GM21737 (cell line): ENCODE results near the gene ZNF587.
"Not testable (repeated sequence)": the region's sequence is repeated elsewhere in the genome, so short reads cannot be mapped to it uniquely, and the experiment has no call there.

Experiments used
- ATAC-seq: cut with Tn5 transposase; IDR thresholded peaks from one replicate; pipeline ENCODE4 v1.9.1; 2021; ENCODE audit warnings: mild to moderate bottlenecking, moderate library complexity; ENCODE audit not compliant: unreplicated experiment

Gene ZNF587

GRCh38 chr19:57821501-57821900 lies 28.2 kb upstream of the ZNF587 start:
- ATAC-seq = not testable (repeated sequence)

DNA sequence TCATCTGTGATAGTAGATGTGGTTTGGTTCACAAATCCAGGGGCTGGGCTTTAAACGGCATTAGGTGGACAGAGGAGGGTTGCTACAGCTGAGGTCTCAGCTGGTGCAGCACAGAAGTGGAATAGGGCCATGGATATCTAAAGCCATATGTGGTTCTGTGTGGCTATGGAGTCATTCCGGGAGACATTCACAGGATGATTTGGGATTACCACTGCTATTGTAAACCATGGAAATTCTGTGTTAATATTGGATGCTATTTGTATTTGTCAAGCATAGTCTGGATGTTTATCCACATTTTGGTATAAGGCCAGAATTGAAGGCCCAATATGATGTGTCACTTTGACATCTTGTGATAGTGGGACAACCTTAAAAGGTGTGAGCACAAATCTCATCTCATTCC lies 26.5 kb upstream of the ZNF587 start:
- ATAC-seq = not testable (repeated sequence)

DNA sequence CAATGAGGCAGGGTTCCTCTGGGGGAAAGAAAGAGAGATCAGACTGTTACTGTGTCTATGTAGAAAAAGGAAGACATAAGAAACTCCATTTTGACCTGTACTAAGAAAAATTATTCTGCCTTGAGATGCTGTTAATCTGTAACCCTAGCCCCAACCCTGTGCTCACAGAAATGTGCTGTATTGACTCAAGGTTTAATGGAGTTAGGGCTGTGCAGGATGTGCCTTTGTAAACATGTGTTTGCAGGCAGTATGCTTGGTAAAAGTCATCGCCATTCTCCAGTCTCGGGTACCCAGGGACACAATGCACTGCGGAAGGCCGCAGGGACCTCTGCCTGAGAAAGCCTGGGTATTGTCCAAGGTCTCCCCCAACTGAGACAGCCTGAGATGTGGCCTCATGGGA lies 26.1 kb upstream of the ZNF587 start:
- ATAC-seq = not testable (repeated sequence)

GRCh38 chr19:57825511-57825910 lies 24.1 kb upstream of the ZNF587 start:
- ATAC-seq = no peak

DNA sequence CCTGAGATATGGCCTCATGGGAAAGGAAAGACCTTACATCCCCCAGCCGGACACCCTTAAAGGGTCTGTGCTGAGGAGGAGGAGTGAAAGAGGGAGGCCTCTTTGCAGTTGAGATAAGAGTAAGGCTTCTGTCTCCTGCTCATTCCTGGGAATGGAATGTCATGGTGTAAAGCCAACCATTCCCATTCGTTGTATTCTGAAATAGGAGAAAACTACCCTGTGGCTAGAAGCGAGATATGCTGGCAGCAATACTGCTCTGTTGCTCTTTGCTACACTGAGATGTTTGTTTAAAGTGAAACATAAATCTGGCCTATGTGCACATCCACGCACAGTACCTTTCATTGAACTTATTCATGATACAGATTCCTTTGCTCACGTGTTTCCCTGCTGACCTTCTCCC lies 20.3 kb upstream of the ZNF587 start:
- no peak for ATAC-seq

DNA sequence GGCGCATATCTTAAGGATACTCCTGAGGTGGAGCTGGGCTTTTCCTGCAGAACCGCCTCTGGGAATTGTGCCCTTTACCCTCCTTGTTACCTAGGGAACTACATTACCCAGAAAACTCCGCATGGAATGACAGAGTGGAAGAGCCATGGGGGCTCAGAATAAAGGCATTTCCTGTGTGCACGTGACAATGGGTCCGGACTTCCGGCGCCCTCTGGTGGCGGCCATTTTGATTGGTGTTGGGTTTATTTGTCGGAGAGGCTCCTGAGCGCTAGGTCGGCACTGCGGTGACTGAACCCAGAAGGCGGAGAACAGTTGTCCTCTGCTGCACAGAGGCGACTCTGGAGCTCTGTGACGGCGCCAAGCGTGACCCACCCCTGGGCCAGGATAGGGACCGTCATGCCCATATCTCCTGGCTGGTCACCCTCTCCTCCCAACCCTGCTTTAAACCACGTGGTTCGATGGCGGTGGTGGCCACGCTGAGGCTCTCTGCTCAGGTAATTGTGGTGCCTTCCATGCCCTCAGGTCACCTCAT lies 19.5 kb upstream of the ZNF587 start, which contains the start of gene ZNF587B:
Gene ZNF587B, plus strand, starts transcription at position 229 of the 532 bp plus-strand sequence. Its CDS starts 230 bp downstream, at position 459.
- no peak for ATAC-seq

GRCh38 chr19:57836991-57837390 lies 12.7 kb upstream of the ZNF587 start:
- not testable (repeated sequence) for ATAC-seq

- ATAC-seq = not testable (repeated sequence)
Observed at GRCh38 chr19:57838622-57839191, 11.0 kb upstream of the ZNF587 start.

GRCh38 chr19:57841122-57841763 lies 8.4 kb upstream of the ZNF587 start:
- no peak for ATAC-seq

GRCh38 chr19:57847164-57847563 lies 2.5 kb upstream of the ZNF587 start:
- ATAC-seq = not testable (repeated sequence)

DNA sequence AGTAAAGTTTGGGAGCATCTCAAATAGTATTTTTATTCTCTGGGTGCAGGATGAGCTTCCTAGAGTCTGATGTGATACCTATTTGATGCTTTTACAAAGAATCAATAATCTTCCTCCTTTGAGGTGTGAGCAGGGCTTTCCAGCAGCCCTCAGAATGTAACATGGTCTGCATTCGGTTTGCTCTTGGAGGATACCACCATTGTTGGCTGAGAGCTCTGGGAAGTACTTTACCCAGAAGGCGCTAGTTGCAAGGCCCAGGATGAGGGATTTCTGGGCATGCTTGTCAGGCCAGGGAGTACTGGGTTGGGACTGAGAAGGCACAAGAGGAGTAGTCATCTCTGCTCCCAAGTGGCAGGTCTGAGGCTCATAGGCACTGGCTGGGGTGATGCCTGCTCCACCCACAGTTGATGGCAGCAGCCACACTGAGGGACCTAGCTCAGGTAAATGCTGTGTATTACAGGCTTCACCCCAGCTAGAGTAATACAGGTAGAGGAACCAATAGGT lies 445 bp upstream of the ZNF587 start:
- ATAC-seq = peak; percentile 17

- ATAC-seq = no peak
Observed at GRCh38 chr19:57850553-57851017, 926 bp downstream of the ZNF587 start.

DNA sequence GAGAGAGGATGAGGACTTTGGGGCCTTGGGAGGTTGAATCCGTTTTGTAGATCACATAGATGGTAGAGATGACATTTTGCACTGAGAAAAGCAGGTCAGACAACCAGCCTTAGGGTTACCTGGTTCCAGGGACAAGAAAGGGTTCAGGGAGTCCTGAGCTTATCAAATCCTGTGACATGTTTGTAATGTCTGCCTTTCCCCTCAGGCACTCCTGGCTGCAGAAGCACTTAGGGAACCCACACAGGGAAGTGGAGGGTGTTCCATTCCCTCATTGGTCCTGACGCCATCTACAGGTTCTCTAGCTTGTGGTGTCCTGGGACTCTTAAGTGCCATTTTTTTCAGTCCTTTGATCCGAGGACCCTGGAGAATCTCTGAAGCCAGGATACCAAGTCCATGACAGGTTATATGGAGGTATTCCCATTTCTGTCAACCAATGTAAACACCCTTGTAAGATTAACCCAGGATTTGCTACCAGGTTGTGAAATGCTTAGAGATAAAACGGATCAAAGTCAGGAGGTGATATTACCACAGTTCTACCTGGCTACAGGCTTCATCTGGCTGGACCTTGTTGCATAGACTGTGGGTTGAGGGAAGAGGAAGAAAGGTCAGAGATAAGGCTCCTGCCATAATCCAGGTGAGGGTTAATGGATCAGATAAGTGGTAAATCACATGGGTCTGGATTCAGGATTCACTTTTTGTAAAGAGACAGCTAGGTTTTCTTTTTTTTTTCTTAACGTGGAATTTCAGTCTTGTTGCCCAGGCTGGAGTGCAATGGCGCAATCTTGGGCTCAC lies 2.3 kb downstream of the ZNF587 start:
- not testable (repeated sequence) for ATAC-seq

- not testable (repeated sequence) for ATAC-seq
Observed at GRCh38 chr19:57854117-57854516, 4.5 kb downstream of the ZNF587 start.

- ATAC-seq = not testable (repeated sequence)
Observed at GRCh38 chr19:57862351-57862750, 12.7 kb downstream of the ZNF587 start.

DNA sequence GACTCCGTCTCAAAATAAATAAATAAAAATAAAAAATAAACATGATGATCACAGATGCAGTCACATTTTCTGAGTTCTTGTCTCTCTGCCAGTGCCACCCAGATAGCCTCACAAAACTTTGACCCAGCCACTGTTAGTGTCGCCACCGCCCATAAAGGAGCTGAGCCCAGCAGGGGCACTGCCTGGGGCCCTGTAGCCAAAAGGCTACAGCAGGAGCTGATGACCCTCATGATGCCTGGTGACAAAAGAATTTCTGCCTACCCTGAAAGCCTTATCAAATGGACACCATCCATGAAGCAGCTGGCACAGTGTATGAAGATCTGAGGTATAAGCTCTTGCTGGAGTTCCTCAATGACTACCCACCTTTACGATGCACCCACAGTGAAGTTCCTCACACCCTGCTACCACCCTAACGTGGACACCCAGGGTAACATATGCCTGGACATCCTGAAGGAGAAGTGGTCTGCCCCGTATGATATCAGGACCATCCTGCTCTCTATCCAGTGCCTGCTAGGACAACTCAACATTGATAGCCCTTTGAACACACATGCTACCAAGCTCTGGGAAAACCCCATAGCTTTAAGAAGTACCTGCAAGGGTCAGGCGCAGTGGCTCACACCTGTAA lies 18.3 kb downstream of the ZNF587 start:
- ATAC-seq = no peak

DNA sequence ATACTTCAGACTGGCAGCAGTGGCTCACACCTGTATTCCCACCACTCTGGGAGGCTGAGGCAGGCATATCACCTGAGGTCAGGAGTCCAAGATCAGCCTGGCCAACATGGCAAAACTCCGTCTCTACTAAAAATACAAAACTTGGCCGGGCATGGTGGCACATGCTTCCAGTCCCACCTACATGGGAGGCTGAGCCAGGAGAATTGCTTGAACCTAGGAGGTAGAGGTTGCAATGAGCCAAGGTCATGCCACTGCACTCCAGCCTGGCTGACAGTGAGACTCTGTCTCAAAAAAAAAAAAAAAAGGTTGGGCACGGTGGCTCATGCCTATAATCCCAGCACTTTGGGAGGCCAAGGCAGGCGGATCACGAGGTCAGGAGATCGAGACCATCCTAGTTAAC lies 20.0 kb downstream of the ZNF587 start:
- not testable (repeated sequence) for ATAC-seq

- no peak for ATAC-seq
Observed at GRCh38 chr19:57870225-57870624, 20.6 kb downstream of the ZNF587 start.

GRCh38 chr19:57872450-57872849 lies 22.8 kb downstream of the ZNF587 start:
- no peak for ATAC-seq

DNA sequence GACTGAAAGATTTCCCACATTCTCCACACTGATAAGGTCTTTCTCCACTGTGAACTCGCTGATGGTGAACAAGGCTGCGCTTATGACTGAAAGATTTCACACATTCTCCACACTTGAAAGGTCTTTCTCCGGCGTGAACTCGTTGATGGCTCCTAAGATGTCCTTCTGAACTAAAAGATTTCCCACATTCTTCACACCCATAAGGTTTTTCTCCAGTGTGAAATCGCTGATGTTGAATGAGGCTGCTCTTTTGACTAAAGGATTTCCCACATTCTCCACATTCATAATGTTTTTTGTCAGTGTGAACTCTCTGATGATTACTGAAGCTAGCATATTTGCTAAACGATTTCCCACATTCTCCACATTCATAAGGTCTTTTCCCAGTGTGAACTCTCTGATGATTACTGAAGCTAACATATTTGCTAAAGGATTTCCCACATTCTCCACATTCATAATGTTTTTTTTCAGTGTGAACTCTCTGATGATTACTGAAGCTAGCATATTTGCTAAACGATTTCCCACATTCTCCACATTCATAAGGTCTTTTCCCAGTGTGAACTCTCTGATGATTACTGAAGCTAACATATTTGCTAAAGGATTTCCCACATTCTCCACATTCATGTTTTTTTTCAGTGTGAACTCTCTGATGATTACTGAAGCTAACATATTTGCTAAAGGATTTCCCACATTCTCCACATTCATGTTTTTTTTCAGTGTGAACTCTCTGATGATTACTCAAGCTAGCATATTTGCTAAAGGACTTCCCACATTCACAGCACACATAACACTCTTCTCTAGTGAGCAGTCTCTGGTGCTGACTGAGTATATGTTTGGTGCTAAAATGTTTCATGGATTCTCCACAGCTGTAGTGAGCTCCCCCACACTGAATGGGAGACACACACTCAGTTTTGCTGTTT lies 24.5 kb downstream of the ZNF587 start:
- ATAC-seq = not testable (repeated sequence)
